Anterior cingulate cortex (tissue), 58 donors: ENCODE measurements around the gene CARS1.
A peak's percentile ranks its signal among the peaks of the same experiment; 100 is the strongest.

Source experiments
- DNase-seq, 58 donors: peaks; one replicate each; lab custom pipeline; 2025; lab: John Stamatoyannopoulos, UW

The CARS1 gene

DNA sequence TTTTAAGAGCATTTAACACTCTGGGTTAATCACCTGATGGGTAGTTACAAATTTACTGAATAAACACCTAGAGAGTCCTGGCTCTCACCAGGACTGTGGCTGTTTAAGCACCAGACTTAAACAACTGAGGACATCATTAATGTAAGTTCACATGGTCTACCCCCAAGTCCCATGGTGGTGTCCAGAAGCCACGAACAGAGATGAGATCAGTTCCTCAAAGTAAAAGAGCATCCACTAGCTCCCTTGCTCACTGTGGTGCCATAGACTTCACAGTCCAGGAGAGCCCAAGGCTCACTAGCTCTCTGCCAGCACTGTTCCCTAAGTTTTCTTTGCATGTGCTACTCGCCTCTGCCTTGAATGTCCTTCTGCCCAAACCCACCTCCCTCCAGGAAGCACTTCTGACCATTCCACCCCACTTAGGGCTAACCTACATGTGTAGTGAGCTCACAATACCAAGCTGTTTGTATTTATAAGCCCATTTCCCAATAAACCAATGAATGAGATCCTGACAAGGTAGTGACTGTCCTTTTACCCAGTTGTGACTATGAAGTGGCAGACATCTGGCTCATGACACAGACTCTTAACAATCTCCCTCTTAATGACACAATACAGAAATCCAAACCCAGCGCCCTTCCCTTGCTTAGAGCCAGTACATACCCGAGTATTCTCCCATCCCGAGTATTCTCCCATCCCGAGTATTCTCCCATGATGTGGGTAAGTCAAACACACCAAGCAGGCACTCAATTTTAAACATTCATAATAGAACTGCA lies 80.7 kb downstream of the CARS1 start:
- no peak for DNase-seq

DNA sequence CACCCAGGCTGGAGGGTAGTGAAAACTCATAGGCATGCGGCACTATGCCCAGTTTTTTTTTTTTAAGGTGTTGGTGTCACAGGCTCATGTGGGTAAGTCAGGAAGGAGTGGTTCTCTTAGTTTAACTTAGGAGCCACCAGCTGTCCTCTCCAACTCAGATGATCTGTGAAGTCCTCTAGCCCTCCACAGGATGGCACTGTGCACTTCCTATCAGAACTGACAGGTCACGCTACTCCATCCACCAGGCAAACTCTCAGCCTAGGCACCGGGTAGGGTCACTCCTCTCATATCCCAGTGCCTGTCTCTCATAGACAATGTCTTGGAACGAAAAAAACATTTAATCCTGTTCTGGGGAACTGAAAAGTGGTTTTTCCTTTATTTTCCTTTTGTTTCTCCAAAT lies 81.6 kb downstream of the CARS1 start:
- peak in 27 of 58 donors; percentile 3 to 71 (median 31) for DNase-seq

DNA sequence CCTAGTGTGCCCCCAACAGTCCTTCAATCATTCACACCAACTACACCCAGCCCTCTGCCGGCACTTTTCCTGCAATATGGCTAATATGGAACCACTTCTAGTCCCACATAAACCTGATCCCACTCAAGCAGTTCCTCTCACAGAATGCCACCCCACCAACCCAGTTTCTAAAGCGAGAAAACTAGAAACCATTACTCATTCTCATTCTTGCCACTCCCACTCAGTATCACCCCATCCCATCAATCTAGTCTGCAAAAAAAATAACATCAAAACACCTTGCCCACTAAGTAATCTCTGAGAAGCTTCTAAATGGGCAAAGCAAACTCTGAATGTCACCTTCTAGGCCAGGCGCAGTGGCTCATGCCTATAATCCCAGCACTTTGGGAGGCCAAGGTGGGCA lies 83.0 kb downstream of the CARS1 start:
- no peak for DNase-seq

DNA sequence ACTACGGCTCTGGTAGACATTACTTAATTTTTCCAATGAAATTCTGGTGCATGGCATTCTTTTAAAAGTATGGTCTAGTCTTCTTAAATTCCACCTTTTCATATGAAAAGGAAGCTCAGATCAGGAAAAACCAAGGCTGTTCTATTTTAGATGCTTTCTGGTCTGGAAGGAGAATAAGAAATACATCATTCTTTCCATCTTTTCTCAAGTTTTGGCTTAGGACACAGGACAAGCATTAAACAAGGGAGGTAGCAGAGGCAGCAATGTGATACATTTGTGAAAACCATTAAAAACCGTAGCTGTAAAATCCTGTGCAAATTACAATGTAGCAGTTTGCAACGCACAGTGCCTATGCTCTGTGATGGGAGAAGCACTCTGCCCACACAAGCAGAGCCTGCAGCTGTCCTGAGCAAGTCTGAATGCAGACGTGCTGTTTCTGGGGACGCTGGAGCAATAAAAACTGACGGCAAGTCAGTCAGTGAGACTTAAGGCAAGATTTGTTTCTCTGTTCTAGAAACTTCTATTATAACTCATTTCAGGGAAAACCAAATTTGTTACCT lies 88.8 kb downstream of the CARS1 start:
- no peak for DNase-seq

DNA sequence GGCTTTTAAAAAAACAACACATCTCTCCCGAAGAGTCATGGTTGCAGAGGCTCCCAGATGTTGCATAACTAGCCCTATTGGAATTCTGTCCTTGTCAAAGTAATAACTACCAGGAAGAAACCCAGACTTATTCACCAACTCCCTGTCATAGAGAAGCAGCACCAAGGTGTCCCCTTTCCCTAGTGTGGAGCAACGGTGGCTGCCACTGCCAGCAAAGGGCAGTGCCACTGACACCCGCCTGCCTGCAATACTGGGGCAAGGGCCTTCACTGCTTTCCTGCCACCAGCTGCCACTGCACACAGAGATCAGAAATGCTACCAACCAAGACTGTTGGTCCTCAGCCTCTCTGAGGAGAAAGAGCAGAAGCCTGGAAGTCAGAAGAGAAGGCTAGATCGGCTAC lies 92.4 kb downstream of the CARS1 start:
- no peak for DNase-seq

DNA sequence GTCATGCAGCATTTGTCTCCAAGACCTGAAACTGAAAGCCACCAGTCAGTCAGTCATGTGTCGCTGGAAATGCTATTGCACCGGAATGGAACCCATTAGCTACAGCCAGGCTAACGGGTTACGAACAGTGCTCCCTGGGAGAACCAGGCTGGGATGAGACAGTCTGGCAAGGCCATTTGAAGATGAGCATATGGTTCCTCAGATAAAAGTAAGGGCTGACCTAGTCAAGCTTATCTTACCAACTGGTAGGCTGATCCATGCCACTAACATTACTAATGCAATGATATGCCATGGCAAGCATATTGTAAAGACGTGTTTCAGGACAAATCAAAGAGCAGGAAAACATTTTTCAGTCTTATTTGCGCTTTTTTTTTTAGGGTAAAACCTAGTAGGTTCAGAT lies 93.5 kb downstream of the CARS1 start:
- no peak for DNase-seq

DNA sequence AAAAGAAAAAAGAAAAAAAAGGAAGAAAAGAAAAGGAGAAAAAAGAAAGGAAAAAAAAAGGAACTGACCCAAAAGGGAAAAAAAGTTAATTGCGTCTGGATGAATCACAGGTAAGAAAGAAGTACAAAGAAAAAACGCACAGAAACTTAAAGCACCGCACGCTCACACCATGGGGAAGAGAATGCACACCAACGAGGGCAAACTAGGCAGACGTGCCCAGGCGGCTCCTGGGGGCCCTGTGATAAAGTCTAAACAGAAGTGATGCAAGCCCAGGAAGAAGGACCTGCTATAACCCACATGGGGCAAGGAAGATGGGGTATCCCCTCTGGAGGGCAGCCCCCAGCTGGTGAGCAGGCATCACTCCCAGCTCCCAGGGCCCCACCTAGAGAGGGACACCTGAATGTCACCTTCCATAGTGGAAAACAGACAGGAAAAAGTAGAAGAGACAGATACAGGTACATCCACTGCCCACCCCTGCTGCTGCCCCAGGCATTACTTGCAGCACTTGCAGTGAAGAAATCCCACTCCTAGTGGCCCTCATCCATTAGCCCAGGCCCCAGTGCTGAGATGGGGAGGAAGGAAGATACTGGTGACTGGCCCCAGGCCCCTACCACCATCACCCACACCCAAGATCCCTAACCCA lies 94.0 kb downstream of the CARS1 start:
- no peak for DNase-seq

DNA sequence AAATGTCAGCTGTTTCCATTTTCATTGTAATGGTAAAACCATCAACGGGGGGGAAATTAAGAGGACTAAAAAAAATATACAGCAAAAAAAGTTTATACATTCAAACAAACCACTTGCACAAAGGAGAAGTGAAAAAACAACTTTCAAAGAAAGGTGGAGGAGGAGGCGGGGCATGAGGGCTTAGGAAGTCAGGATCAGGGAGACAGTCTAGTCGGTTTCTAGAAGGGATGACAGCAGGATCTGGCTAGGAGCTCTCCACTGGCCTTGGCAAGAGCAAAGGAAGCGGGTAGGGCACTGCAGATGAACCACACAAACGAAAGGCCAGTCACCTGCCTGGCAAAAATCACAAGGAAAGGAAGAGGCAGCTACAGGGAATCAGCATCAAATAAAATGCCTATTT lies 96.1 kb downstream of the CARS1 start:
- no peak for DNase-seq

DNA sequence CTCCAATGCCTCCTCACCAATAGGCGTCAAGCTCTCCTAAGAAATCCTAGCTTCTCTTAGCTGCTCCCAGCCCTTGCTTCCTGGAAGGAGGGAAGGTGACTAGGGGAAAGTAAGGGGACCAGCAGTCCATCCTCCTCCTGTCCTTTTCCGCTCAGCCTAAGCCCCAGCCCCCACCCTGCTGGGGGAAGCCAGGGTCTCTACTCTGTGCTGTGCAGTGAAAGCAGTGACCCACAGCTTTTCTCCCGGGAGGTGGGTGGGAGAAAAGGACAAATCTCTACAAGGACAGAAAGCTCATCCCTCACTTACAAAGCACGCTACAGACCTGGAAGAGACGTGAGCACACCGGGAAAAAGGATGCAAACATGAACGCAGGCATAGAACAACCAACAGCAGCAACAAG lies 97.1 kb downstream of the CARS1 start:
- no peak for DNase-seq

DNA sequence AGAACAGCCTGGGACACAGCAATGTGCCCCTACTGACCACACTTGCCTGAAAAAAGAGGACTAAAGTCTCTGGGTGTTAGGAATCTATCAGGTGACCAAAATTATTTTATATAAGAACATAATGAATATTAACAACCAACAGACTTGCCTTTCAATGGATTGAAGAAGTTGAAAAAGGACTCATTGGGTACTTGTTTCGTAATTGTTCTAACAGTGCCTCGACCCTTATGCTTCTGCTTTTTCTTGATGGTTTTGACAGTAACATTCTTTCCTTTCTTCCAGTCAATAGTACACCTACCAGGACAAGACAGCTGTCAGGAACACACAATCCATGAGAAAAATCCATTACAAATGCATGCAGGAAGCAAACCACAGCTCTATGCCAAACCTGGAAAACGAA lies 99.0 kb downstream of the CARS1 start:
- DNase-seq, result no peak

DNA sequence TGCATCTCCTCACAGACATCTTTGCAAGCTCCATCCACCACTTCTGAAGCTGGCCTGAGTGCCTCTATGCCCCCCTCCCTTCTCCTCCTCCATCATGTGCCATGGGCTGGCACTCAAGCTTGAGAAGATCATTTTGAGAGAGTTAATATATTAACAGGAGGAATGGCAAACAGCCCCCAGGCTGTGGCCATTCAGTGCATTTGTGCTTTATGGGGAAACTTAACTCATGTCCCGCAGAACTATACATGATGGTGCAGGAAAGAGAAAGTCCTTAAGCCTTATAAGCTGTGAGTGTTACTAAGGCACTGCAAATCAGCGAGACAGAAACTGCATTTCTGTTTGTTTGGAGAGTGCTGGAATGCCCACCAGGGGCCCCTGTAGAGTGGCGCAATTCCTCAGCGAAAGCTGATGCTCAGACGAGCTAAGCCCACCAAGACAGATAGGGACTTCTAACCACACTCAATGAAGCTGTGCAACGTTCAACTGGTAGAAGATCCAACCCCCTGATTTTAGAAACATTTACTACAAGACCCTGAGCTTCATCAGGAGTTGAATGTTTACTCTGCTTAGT lies 101.2 kb downstream of the CARS1 start:
- DNase-seq, result no peak

DNA sequence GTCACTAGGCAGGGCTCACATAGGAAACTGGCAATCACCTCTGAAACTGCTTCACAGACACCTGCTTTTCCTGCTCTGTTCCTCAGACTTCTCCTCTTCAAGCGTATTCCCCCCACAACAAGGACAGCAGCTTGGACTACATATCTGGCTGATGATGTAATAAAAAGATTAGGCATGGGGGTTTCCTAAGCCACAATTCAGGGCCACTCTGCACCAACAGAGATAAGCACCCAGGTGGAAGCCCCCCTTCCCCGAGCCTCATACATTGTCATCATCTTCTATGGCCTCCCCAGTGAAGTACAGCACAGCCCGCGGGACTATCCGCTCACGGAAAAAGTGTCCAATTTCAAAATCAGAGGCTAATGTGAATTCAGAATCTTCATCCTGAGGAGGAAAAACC lies 103.0 kb downstream of the CARS1 start:
- DNase-seq, result no peak

DNA sequence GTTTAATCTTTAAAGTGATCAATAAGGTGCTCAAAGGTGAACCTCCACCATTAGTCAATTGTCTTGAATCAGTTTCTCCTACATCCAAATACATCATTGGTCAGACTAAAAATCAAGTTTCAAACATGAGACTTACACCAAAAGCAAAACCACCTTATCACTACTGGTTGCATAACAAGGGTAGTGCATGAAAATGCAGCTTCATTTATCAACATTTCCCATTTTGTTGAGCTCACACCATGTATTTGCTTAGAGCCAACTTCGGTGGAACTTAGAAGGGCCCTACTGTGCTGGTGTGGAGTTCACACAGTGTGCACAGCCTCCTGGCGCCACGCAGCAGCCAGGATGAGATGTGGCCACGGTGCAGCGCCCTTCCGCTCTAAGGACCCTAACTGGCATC lies 104.9 kb downstream of the CARS1 start:
- DNase-seq, result no peak

DNA sequence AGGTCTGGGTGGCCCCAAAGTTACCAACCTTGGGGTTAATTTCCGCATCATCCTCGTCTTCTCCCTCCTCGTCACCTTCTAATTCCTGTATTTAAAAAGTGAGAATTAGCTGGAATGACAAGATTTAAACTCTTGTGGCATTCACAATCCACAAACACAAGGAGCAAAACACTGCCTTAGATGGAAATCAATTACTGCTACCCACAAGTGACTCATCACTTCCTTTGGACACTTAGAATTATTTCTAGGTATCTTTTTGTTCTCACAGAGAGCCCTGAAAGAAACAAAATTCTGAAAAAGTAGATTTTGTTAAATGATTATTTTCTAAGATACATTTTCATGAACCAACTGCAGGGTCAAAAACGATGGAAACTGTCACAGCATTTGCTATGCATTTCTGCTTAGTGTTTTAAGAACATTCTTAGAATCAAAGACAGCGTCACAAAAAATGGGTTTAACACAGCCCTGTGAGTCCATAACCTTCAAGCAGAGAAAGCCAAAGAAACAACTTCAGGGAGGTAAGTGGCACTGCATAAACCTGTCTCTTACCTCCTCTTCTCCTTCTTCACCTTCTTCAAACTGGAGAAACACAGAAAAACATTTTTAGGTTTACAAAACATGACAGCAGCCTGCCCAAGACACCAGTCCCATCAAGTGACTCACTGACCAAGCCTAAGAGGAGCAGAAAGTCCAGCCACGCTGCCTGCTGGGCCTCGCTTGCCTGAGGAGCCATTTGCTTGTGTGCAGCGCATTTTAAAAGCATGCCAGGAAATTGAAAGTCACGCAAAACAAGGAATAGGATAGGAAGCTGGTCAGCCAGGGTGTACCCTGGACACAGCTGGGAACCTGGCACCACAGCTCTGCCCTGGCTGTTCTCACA lies 105.8 kb downstream of the CARS1 start:
- no peak for DNase-seq
